ENCODE data around the gene SCAANT1. TPM values are rescaled to one million over a fixed set of nuclear protein-coding genes. Genes with fewer than 3 reads are reported as not detected.

The SCAANT1 gene
- total and polyA plus RNA-seq, 3 donors from 2014 or later, result 4.4 TPM; not detected in 2

- H3K4me1 ChIP-seq, result peaks cover 4% of the 10 kb centered on the region
- H3K27ac ChIP-seq, result no peak overlapping the region
- no peaks in the 10 kb centered on the region for H3K36me3 ChIP-seq (ENCODE audit: low read depth, missing control alignments)
- TF ChIP-seq, protein P1, sequence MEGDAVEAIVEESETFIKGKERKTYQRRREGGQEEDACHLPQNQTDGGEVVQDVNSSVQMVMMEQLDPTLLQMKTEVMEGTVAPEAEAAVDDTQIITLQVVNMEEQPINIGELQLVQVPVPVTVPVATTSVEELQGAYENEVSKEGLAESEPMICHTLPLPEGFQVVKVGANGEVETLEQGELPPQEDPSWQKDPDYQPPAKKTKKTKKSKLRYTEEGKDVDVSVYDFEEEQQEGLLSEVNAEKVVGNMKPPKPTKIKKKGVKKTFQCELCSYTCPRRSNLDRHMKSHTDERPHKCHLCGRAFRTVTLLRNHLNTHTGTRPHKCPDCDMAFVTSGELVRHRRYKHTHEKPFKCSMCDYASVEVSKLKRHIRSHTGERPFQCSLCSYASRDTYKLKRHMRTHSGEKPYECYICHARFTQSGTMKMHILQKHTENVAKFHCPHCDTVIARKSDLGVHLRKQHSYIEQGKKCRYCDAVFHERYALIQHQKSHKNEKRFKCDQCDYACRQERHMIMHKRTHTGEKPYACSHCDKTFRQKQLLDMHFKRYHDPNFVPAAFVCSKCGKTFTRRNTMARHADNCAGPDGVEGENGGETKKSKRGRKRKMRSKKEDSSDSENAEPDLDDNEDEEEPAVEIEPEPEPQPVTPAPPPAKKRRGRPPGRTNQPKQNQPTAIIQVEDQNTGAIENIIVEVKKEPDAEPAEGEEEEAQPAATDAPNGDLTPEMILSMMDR (IDR thresholded peaks at IDR 0.05), result no peak
- no peak for TF ChIP-seq POLR2A (IDR thresholded peaks at IDR 0.05)
- H3K4me3 ChIP-seq, result no peak overlapping the region
- intact Hi-C loops (cut with DNase I; ENCODE audit: low total_unique reads), result no loop called here
- no peaks in the 10 kb centered on the region for H3K27me3 ChIP-seq
- DNase-seq, result no peak
- WGBS, 2 donors, result 44 to 45% methylated on average over 3 of the region's 3 CpGs
- no peaks in the 10 kb centered on the region for H3K9me3 ChIP-seq
Observed at GRCh38 chr3:63945558-63946096, 33.4 kb upstream of the SCAANT1 start.

GRCh38 chr3:63943678-63944077 is 31.5 kb upstream of the SCAANT1 start:
- Histone ChIP-seq H3K9me3 (no peaks in the 10 kb centered on the region), H3K27ac (no peak overlapping the region), H3K27me3 (no peaks in the 10 kb centered on the region), H3K4me1 (peaks cover 4% of the 10 kb centered on the region), H3K4me3 (no peak overlapping the region), H3K36me3 (ENCODE audit: low read depth, missing control alignments) (no peaks in the 10 kb centered on the region)
- no peak for DNase-seq
- TF ChIP-seq, protein P1 (IDR thresholded peaks at IDR 0.05), result no peak
- TF ChIP-seq POLR2A (IDR thresholded peaks at IDR 0.05), result no peak
- intact Hi-C loops (cut with DNase I; ENCODE audit: low total_unique reads), result no loop called here

GRCh38 chr3:63942528-63942927 is 30.3 kb upstream of the SCAANT1 start:
- Histone ChIP-seq H3K27ac (no peak overlapping the region), H3K27me3 (no peaks in the 10 kb centered on the region), H3K9me3 (no peaks in the 10 kb centered on the region), H3K4me3 (no peak overlapping the region), H3K4me1 (peaks cover 4% of the 10 kb centered on the region), H3K36me3 (ENCODE audit: low read depth, missing control alignments) (no peaks in the 10 kb centered on the region)
- intact Hi-C loops (cut with DNase I; ENCODE audit: low total_unique reads), result no loop called here
- no peak for TF ChIP-seq POLR2A (IDR thresholded peaks at IDR 0.05)
- TF ChIP-seq, protein P1 (IDR thresholded peaks at IDR 0.05), result no peak
- DNase-seq, result no peak

- DNase-seq, result no peak
- Histone ChIP-seq H3K27me3 (no peaks in the 10 kb centered on the region), H3K27ac (no peak overlapping the region), H3K4me1 (peaks cover under 1% of the 10 kb centered on the region), H3K4me3 (no peak overlapping the region), H3K36me3 (ENCODE audit: low read depth, missing control alignments) (no peaks in the 10 kb centered on the region), H3K9me3 (no peaks in the 10 kb centered on the region)
- intact Hi-C loops (cut with DNase I; ENCODE audit: low total_unique reads), result no loop called here
- no peak for TF ChIP-seq POLR2A (IDR thresholded peaks at IDR 0.05)
- TF ChIP-seq, protein P1 (IDR thresholded peaks at IDR 0.05), result no peak
- WGBS, 2 donors, result 79 to 90% methylated on average over 4 of the region's 4 CpGs
Observed at GRCh38 chr3:63940389-63940757, 28.2 kb upstream of the SCAANT1 start.
